Peyer's patch (tissue), 4 donors: Measurements from ENCODE around the gene ATP1A1.

Experiments used
- POLR2A ChIP-seq, 2 donors: fragments of 450-650 bp; IDR thresholded peaks; one replicate each; pipeline ENCODE4 v1.5.1; 2017; ENCODE audit warnings: antibody characterized with exemption in 2 of 2, mild to moderate bottlenecking in 2 of 2, moderate library complexity in 2 of 2
- TF ChIP-seq, protein P1 (sequence below), 6 experiments: fragments of 450-650 bp in 4 of 6; fragments of 200-600 bp in 2 of 6; sonication (generic) in 1 of 6; IDR thresholded peaks; one replicate each; pipeline ENCODE4 v1.5.1; 2017 to 2019; ENCODE audit warnings: antibody characterized with exemption in 6 of 6, mild to moderate bottlenecking in 3 of 6, moderate library complexity in 1 of 6

DNA sequence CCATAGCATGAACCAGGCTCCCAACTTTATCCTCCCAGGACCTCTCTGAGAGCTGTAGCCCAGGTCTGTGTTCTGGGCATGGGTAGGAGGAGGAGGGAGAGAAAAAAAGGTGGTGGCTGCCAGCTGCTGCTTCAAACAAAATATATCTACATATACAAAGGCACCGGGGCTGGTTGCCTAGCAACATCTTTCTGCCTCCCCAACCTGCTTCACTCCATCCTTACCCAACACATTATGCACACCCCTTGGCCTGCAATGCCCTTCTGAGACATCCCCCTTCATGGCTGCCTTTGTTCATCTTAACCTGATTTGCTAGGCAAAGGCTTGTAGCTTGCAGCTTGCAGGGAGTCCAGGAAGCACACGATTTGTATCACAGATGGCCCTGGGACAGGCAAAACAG is 27.2 kb upstream of the ATP1A1 start:
- no peak for TF ChIP-seq POLR2A (IDR thresholded peaks at IDR 0.05)
- TF ChIP-seq, protein P1, sequence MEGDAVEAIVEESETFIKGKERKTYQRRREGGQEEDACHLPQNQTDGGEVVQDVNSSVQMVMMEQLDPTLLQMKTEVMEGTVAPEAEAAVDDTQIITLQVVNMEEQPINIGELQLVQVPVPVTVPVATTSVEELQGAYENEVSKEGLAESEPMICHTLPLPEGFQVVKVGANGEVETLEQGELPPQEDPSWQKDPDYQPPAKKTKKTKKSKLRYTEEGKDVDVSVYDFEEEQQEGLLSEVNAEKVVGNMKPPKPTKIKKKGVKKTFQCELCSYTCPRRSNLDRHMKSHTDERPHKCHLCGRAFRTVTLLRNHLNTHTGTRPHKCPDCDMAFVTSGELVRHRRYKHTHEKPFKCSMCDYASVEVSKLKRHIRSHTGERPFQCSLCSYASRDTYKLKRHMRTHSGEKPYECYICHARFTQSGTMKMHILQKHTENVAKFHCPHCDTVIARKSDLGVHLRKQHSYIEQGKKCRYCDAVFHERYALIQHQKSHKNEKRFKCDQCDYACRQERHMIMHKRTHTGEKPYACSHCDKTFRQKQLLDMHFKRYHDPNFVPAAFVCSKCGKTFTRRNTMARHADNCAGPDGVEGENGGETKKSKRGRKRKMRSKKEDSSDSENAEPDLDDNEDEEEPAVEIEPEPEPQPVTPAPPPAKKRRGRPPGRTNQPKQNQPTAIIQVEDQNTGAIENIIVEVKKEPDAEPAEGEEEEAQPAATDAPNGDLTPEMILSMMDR (IDR thresholded peaks at IDR 0.05): no peak
